Keratinocyte (primary cell): Measurements from ENCODE around the gene LRP1B.

Experiments
- EZH2 ChIP-seq: IDR thresholded peaks from one replicate; pipeline ENCODE4 v1.6.1; 2012; ENCODE audit warnings: inconsistent platforms, mild to moderate bottlenecking, low read length, moderate library complexity
- TF ChIP-seq, protein P1 (sequence below), 3 experiments: IDR thresholded peaks in 1 of 3; conservative IDR thresholded peaks in 1 of 3; optimal IDR thresholded peaks in 1 of 3; 2 replicates in 2 of 3; 3 replicates in 1 of 3; pipeline versions ENCODE3 to v1.5.1; 2011; ENCODE audit warnings: low read length in 3 of 3, mild to moderate bottlenecking in 3 of 3, moderate library complexity in 2 of 3, control low read depth in 1 of 3, inconsistent platforms in 1 of 3; ENCODE audit not compliant: insufficient read depth in 2 of 3; ENCODE audit errors: extremely low read depth in 1 of 3

GRCh38 chr2:141565597-141565996 is 565.2 kb downstream of the LRP1B start:
- TF ChIP-seq EZH2 = no peak
- TF ChIP-seq, protein P1, sequence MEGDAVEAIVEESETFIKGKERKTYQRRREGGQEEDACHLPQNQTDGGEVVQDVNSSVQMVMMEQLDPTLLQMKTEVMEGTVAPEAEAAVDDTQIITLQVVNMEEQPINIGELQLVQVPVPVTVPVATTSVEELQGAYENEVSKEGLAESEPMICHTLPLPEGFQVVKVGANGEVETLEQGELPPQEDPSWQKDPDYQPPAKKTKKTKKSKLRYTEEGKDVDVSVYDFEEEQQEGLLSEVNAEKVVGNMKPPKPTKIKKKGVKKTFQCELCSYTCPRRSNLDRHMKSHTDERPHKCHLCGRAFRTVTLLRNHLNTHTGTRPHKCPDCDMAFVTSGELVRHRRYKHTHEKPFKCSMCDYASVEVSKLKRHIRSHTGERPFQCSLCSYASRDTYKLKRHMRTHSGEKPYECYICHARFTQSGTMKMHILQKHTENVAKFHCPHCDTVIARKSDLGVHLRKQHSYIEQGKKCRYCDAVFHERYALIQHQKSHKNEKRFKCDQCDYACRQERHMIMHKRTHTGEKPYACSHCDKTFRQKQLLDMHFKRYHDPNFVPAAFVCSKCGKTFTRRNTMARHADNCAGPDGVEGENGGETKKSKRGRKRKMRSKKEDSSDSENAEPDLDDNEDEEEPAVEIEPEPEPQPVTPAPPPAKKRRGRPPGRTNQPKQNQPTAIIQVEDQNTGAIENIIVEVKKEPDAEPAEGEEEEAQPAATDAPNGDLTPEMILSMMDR (optimal IDR thresholded peaks at IDR 0.05 in 1 of 3, IDR thresholded peaks at IDR 0.05 in 1 of 3, conservative IDR thresholded peaks at IDR 0.05 in 1 of 3; ENCODE audit: extremely low read depth in 1 of 3, insufficient read depth in 2 of 3, low read length in 3 of 3) = no peak
